IMR-90 (cell line): ENCODE data around the gene ITFG1. TPM values are rescaled to one million over a fixed set of nuclear protein-coding genes. Genes with fewer than 3 reads are reported as not detected.

ENCODE experiments used
- ATAC-seq: fragments of 200-7000 bp; cut with Tn5 transposase; 2 replicates; pipeline ENCODE4 v1.9.1; 2020; ENCODE audit warnings: low read depth, mild to moderate bottlenecking, moderate library complexity
- BruUV-seq: library from RNA; stranded (reverse); fragments of 400-500 nt; replicated peaks from 2 replicates; lab custom pipeline; 2021; lab: Mats Ljungman, UMichigan
- CTCF ChIA-PET: fragments of 300-600 bp; formaldehyde crosslinking; extraction: SDS; loops from one replicate; lab custom pipeline; 2021; ENCODE audit warnings: antibody characterized with exemption; lab: Yijun Ruan, JAX
- POLR2A ChIA-PET: fragments of 300-600 bp; sonication (Branson Sonifier 250); formaldehyde crosslinking; loops from one replicate; lab custom pipeline; 2022; ENCODE audit warnings: antibody characterized with exemption; ENCODE audit not compliant: unreplicated experiment; lab: Charles Lee
- DNase-seq: peaks from one replicate; pipeline ENCODE4 v3.0.0; 2013
- H2AFZ ChIP-seq: replicated peaks from 2 replicates; pipeline ENCODE3; 2013; ENCODE audit warnings: low read length, mild to moderate bottlenecking; ENCODE audit not compliant: poor library complexity
- H2AK5ac ChIP-seq: 2 replicates; pipeline ENCODE4 v1.6.1; 2013; ENCODE audit warnings: low read depth, low read length, inconsistent platforms
- H2AK9ac ChIP-seq: replicated peaks from 2 replicates; pipeline ENCODE3; 2013; ENCODE audit warnings: mild to moderate bottlenecking, low read depth, low read length, moderate library complexity; ENCODE audit not compliant: poor library complexity
- H2BK120ac ChIP-seq: 2 replicates; pipeline ENCODE4 v1.6.1; 2013; ENCODE audit warnings: low read depth, low read length, inconsistent platforms
- H2BK15ac ChIP-seq: 3 replicates; pipeline ENCODE4 v1.6.1; 2013; ENCODE audit warnings: low read depth, low read length, inconsistent platforms
- H2BK20ac ChIP-seq: 2 replicates; pipeline ENCODE4 v1.6.1; 2013; ENCODE audit warnings: low read depth, mild to moderate bottlenecking, inconsistent platforms, low read length, moderate library complexity
- H2BK5ac ChIP-seq: 2 replicates; pipeline ENCODE4 v1.6.1; 2013; ENCODE audit warnings: mild to moderate bottlenecking, low read depth, low read length, inconsistent platforms; ENCODE audit not compliant: poor library complexity, severe bottlenecking
- H3K14ac ChIP-seq: replicated peaks from 2 replicates; pipeline ENCODE4 v1.6.1; 2013; ENCODE audit warnings: low read depth, low read length, inconsistent platforms
- H3K18ac ChIP-seq: 2 replicates; pipeline ENCODE4 v1.6.1; 2013; ENCODE audit warnings: low read depth, low read length, control low read depth
- H3K23ac ChIP-seq: 2 replicates; pipeline ENCODE4 v1.6.1; 2013; ENCODE audit warnings: low read depth, low read length, inconsistent platforms
- H3K27ac ChIP-seq: 2 replicates; pipeline ENCODE4 v1.5.1; 2013; ENCODE audit warnings: mild to moderate bottlenecking, control low read depth, low read length; ENCODE audit not compliant: insufficient read depth
- H3K27me3 ChIP-seq: 2 replicates; pipeline ENCODE4 v1.6.1; 2013; ENCODE audit warnings: low read length; ENCODE audit not compliant: control insufficient read depth, insufficient read depth
- H3K36me3 ChIP-seq: 2 replicates; pipeline ENCODE4 v1.6.1; 2013; ENCODE audit warnings: low read length, mixed read lengths; ENCODE audit not compliant: control insufficient read depth, insufficient read depth
- H3K4ac ChIP-seq: 2 replicates; pipeline ENCODE4 v1.6.1; 2013; ENCODE audit warnings: low read depth, low read length, inconsistent platforms
- H3K4me1 ChIP-seq: 2 replicates; pipeline ENCODE4 v1.6.1; 2013; ENCODE audit warnings: low read length, mixed read lengths; ENCODE audit not compliant: control insufficient read depth, insufficient read depth
- H3K4me2 ChIP-seq: 2 replicates; pipeline ENCODE4 v1.6.1; 2013; ENCODE audit warnings: low read depth, mild to moderate bottlenecking, control low read depth, low read length, moderate library complexity
- H3K4me3 ChIP-seq: 2 replicates; pipeline ENCODE4 v1.5.1; 2013; ENCODE audit warnings: low read depth, mild to moderate bottlenecking, control low read depth, low read length, moderate library complexity; ENCODE audit not compliant: insufficient read depth
- H3K56ac ChIP-seq: 2 replicates; pipeline ENCODE4 v1.6.1; 2013; ENCODE audit warnings: low read length, inconsistent platforms; ENCODE audit not compliant: insufficient read depth; ENCODE audit errors: extremely low read depth
- H3K79me1 ChIP-seq, 2 experiments: 2 replicates each; pipeline ENCODE4 v1.6.1; 2013; ENCODE audit warnings: low read length in 2 of 2, inconsistent platforms in 1 of 2, low read depth in 1 of 2
- H3K9ac ChIP-seq: 2 replicates; pipeline ENCODE4 v1.6.1; 2013; ENCODE audit warnings: low read depth, low read length, control low read depth
- H3K9me1 ChIP-seq: 2 replicates; pipeline ENCODE4 v1.6.1; 2013; ENCODE audit warnings: low read length, inconsistent platforms; ENCODE audit not compliant: insufficient read depth
- H3K9me3 ChIP-seq: 2 replicates; pipeline ENCODE4 v1.6.1; 2013; ENCODE audit warnings: low read length; ENCODE audit not compliant: control insufficient read depth, insufficient read depth
- H4K20me1 ChIP-seq: 2 replicates; pipeline ENCODE4 v1.6.1; 2013; ENCODE audit warnings: low read length, inconsistent platforms; ENCODE audit not compliant: insufficient read depth
- H4K5ac ChIP-seq: 2 replicates; pipeline ENCODE4 v1.6.1; 2013; ENCODE audit warnings: mild to moderate bottlenecking, low read depth, low read length, control low read depth
- H4K8ac ChIP-seq, 2 experiments: 2 replicates each; pipeline ENCODE4 v1.6.1; 2013; ENCODE audit warnings: low read depth in 2 of 2, low read length in 2 of 2, control low read depth in 1 of 2, inconsistent platforms in 1 of 2
- H4K91ac ChIP-seq: 2 replicates; pipeline ENCODE4 v1.6.1; 2013; ENCODE audit warnings: low read depth, low read length, inconsistent platforms; ENCODE audit not compliant: insufficient read depth
- BHLHE40 ChIP-seq: fragments of 150-350 bp; IDR thresholded peaks from 2 replicates; pipeline ENCODE4 v1.6.1; 2016; ENCODE audit warnings: mild to moderate bottlenecking, low read depth, low read length
- CEBPB ChIP-seq: IDR thresholded peaks from 2 replicates; pipeline ENCODE4 v1.6.1; 2012; ENCODE audit warnings: low read depth, low read length, improper control_type of control experiment
- FOS ChIP-seq: fragments of 150-350 bp; IDR thresholded peaks from 2 replicates; pipeline ENCODE4 v1.6.1; 2016; ENCODE audit warnings: low read depth, low read length
- MAFK ChIP-seq: IDR thresholded peaks from 2 replicates; pipeline ENCODE4 v1.6.1; 2012; ENCODE audit warnings: low read depth, low read length, improper control_type of control experiment
- NFE2L2 ChIP-seq: fragments of 150-350 bp; IDR thresholded peaks from 2 replicates; pipeline ENCODE4 v1.6.1; 2016; ENCODE audit warnings: low read depth, mild to moderate bottlenecking, low read length
- RAD21 ChIP-seq: IDR thresholded peaks from 2 replicates; pipeline ENCODE4 v1.6.1; 2012; ENCODE audit warnings: low read length, improper control_type of control experiment
- RCOR1 ChIP-seq: IDR thresholded peaks from 2 replicates; pipeline ENCODE4 v1.6.1; 2012; ENCODE audit warnings: mild to moderate bottlenecking, low read length, improper control_type of control experiment; ENCODE audit not compliant: insufficient replicate concordance
- RFX5 ChIP-seq: IDR thresholded peaks from 2 replicates; pipeline ENCODE4 v1.8.0; 2012; ENCODE audit warnings: low read depth, mild to moderate bottlenecking, low read length, moderate library complexity
- SMC3 ChIP-seq: fragments of 150-350 bp; IDR thresholded peaks from 2 replicates; pipeline ENCODE4 v1.6.1; 2016; ENCODE audit warnings: low read depth, mild to moderate bottlenecking, antibody characterized with exemption, low read length, moderate library complexity
- WGBS, 2 experiments: methylation state at CpG; one replicate each; pipeline versions ENCODE4 v1.1.5 to v1.1.7; 2013; ENCODE audit warnings: missing lambda C conversion rate in 2 of 2; ENCODE audit not compliant: insufficient read length in 1 of 2; ENCODE audit errors: extremely low coverage in 2 of 2; 5-methylcytosine and 5-hydroxymethylcytosine counted together
- dilution Hi-C: fragments of 300-500 bp; cut with HindIII; formaldehyde crosslinking; loops from one replicate; pipeline ENCODE4 v1.14.3; 2018; ENCODE audit warnings: low sequenced_read_pairs; ENCODE audit not compliant: unreplicated experiment
- in situ Hi-C: fragments of 300-500 bp; cut with MboI; formaldehyde crosslinking; loops from 3 replicates; pipeline ENCODE4 v1.14.3; 2019; ENCODE audit warnings: low sequenced_read_pairs, inconsistent platforms, mixed read lengths
- intact Hi-C: fragments of 100-400 bp; cut with micrococcal nuclease; formaldehyde crosslinking; loops from 2 replicates; pipeline ENCODE4 v1.10.0; 2022
- polyA plus RNA-seq, 3 experiments: library from polyadenylated mRNA; depleted of rRNA; stranded (reverse); fragments of >200 nt; gene quantifications; 2 replicates each; pipeline ENCODE4 v1.2.3, GENCODE V29; 2012; ENCODE audit warnings: low replicate concordance in 1 of 3
- total RNA-seq: library from RNA; depleted of rRNA; stranded (reverse); fragments of >200 nt; gene quantifications from 2 replicates; pipeline ENCODE4 v1.2.3, GENCODE V29; 2012
- TF ChIP-seq, protein P1 (sequence below): fragments of 150-350 bp; IDR thresholded peaks from 2 replicates; pipeline ENCODE4 v1.6.1; 2017; ENCODE audit warnings: mild to moderate bottlenecking, antibody characterized with exemption, low read length, low read depth
- TF ChIP-seq, protein P2 (sequence below): conservative IDR thresholded peaks from 2 replicates; pipeline ENCODE4 v1.5.1; 2012; ENCODE audit warnings: mild to moderate bottlenecking, low read depth, low read length, improper control_type of control experiment

The ITFG1 gene
- total and polyA plus RNA-seq, 2 of the 4 experiments (the other 2 are of a cell fraction), result 54.3 to 60.4 TPM

GRCh38 chr16:47473792-47474191, 12.9 kb upstream of the ITFG1 start:
- no CpG with 5 or more reads among the region's 3 CpGs for WGBS, 2 experiments
- no peaks in the 10 kb centered on the region; the same call in 1 of the 2 replicates for H4K20me1 ChIP-seq
- no peak overlapping the region for H2BK120ac ChIP-seq
- H3K4me2 ChIP-seq, result no peak overlapping the region
- BruUV-seq, result no TSS peak
- H2AK5ac ChIP-seq, result no peak overlapping the region
- no peak overlapping the region for H2BK15ac ChIP-seq
- peaks cover 2% of the 10 kb centered on the region; the same call in 1 of the 2 replicates for H3K4me1 ChIP-seq
- dilution Hi-C loops (no loop called here), intact Hi-C loops (no loop called here), in situ Hi-C loops (loop anchor here (25.0 kb wide), 1 partner anchor 689 kb away; the partner anchor contains the start of gene ABCC12)
- no peak overlapping the region for H2BK20ac ChIP-seq
- ATAC-seq (no peak), DNase-seq (no peak)
- no peak overlapping the region for H2BK5ac ChIP-seq
- no peak overlapping the region for H3K9ac ChIP-seq
- no peak for TF ChIP-seq NFE2L2
- TF ChIP-seq BHLHE40, result no peak
- TF ChIP-seq MAFK, result no peak
- TF ChIP-seq RFX5, result no peak
- no peak for TF ChIP-seq SMC3
- TF ChIP-seq, protein P1, sequence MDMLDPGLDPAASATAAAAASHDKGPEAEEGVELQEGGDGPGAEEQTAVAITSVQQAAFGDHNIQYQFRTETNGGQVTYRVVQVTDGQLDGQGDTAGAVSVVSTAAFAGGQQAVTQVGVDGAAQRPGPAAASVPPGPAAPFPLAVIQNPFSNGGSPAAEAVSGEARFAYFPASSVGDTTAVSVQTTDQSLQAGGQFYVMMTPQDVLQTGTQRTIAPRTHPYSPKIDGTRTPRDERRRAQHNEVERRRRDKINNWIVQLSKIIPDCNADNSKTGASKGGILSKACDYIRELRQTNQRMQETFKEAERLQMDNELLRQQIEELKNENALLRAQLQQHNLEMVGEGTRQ, result no peak
- TF ChIP-seq FOS, result no peak
- no peak for TF ChIP-seq CEBPB
- TF ChIP-seq, protein P2, sequence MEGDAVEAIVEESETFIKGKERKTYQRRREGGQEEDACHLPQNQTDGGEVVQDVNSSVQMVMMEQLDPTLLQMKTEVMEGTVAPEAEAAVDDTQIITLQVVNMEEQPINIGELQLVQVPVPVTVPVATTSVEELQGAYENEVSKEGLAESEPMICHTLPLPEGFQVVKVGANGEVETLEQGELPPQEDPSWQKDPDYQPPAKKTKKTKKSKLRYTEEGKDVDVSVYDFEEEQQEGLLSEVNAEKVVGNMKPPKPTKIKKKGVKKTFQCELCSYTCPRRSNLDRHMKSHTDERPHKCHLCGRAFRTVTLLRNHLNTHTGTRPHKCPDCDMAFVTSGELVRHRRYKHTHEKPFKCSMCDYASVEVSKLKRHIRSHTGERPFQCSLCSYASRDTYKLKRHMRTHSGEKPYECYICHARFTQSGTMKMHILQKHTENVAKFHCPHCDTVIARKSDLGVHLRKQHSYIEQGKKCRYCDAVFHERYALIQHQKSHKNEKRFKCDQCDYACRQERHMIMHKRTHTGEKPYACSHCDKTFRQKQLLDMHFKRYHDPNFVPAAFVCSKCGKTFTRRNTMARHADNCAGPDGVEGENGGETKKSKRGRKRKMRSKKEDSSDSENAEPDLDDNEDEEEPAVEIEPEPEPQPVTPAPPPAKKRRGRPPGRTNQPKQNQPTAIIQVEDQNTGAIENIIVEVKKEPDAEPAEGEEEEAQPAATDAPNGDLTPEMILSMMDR, result no peak
- TF ChIP-seq RCOR1, result no peak
- TF ChIP-seq RAD21, result no peak
- H4K8ac ChIP-seq, result no peak overlapping the region
- H3K4ac ChIP-seq, result no peak overlapping the region
- H3K14ac ChIP-seq, result no peak overlapping the region
- no peak overlapping the region for H2AK9ac ChIP-seq
- H3K79me1 ChIP-seq, result peaks cover 19 to 36% of the 10 kb centered on the region in 2 experiments; a peak in 3 of 4 replicates
- H2AFZ ChIP-seq, result no peak overlapping the region
- no peaks in the 10 kb centered on the region for H3K27me3 ChIP-seq
- H3K23ac ChIP-seq, result no peak overlapping the region
- H4K91ac ChIP-seq, result no peak overlapping the region
- peaks cover 6% of the 10 kb centered on the region; the same call in 1 of the 2 replicates for H3K9me1 ChIP-seq
- CTCF ChIA-PET, result no interaction called here
- no peaks in the 10 kb centered on the region for H3K36me3 ChIP-seq
- H3K27ac ChIP-seq, result no peak overlapping the region
- H3K4me3 ChIP-seq, result no peak overlapping the region
- POLR2A ChIA-PET, result no interaction called here
- no peak overlapping the region for H4K5ac ChIP-seq
- H3K18ac ChIP-seq, result no peak overlapping the region
- no peak overlapping the region for H3K56ac ChIP-seq
- no peaks in the 10 kb centered on the region for H3K9me3 ChIP-seq
